Right atrium auricular region (tissue), 2 donors: ENCODE measurements around the gene CD300LB. TPM values are rescaled to one million over a fixed set of nuclear protein-coding genes. Genes with fewer than 3 reads are reported as not detected.
"Not testable (repeated sequence)": the region's sequence is repeated elsewhere in the genome, so short reads cannot be mapped to it uniquely, and the experiment has no call there.

Experiments
- DNase-seq: peaks from one replicate; pipeline ENCODE4 v3.0.0-alpha.2; 2019; ENCODE audit warnings: low spot score
- H3K27ac ChIP-seq, 2 donors: fragments of 200-600 bp; sonication (generic); 1 replicate in 1 of 2; 2 replicates in 1 of 2; pipeline ENCODE4 v1.5.1; 2016 to 2019
- H3K27me3 ChIP-seq, 2 donors: fragments of 200-600 bp; sonication (generic); one replicate each; pipeline versions ENCODE4 v1.5.1 to v1.6.0; 2017 to 2019
- H3K36me3 ChIP-seq: fragments of 200-600 bp; sonication (generic); one replicate; pipeline ENCODE4 v1.5.1; 2016
- H3K4me1 ChIP-seq, 2 donors: fragments of 200-600 bp; sonication (generic); one replicate each; pipeline versions ENCODE4 v1.5.1 to v1.6.0; 2017 to 2019
- H3K4me3 ChIP-seq, 2 donors: fragments of 200-600 bp; sonication (generic); 1 replicate in 1 of 2; 2 replicates in 1 of 2; pipeline ENCODE4 v1.5.1; 2017 to 2019; ENCODE audit warnings: mild to moderate bottlenecking in 1 of 2, moderate library complexity in 1 of 2
- H3K9me3 ChIP-seq, 2 donors: fragments of 200-600 bp; sonication (generic); one replicate each; pipeline ENCODE4 v1.5.1; 2019
- total RNA-seq, 2 donors: library from RNA; depleted of rRNA; stranded (reverse); fragments of >200 nt; gene quantifications; one replicate each; pipeline ENCODE4 v1.1.0, GENCODE V29; 2016
- TF ChIP-seq, protein P1 (sequence below), 2 donors: fragments of 200-600 bp; sonication (generic); IDR thresholded peaks; one replicate each; pipeline ENCODE4 v1.5.1; 2019; ENCODE audit warnings: antibody characterized with exemption in 2 of 2

Gene CD300LB
- total RNA-seq, 2 donors from 2014 or later, result 0.31 TPM; not detected in 1

- Histone ChIP-seq H3K9me3 (no peaks in the 10 kb centered on the region), H3K36me3 (no peaks in the 10 kb centered on the region), H3K4me1 (no peaks in the 10 kb centered on the region), H3K4me3 (no peak overlapping the region), H3K27ac (no peak overlapping the region), H3K27me3 (no peaks in the 10 kb centered on the region)
- DNase-seq, result no peak
- TF ChIP-seq, protein P1, sequence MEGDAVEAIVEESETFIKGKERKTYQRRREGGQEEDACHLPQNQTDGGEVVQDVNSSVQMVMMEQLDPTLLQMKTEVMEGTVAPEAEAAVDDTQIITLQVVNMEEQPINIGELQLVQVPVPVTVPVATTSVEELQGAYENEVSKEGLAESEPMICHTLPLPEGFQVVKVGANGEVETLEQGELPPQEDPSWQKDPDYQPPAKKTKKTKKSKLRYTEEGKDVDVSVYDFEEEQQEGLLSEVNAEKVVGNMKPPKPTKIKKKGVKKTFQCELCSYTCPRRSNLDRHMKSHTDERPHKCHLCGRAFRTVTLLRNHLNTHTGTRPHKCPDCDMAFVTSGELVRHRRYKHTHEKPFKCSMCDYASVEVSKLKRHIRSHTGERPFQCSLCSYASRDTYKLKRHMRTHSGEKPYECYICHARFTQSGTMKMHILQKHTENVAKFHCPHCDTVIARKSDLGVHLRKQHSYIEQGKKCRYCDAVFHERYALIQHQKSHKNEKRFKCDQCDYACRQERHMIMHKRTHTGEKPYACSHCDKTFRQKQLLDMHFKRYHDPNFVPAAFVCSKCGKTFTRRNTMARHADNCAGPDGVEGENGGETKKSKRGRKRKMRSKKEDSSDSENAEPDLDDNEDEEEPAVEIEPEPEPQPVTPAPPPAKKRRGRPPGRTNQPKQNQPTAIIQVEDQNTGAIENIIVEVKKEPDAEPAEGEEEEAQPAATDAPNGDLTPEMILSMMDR (IDR thresholded peaks at IDR 0.05), result no peak
These were observed 33.9 kb upstream of the CD300LB start for GRCh38 chr17:74565126-74565525.

GRCh38 chr17:74563358-74563757 lies 32.1 kb upstream of the CD300LB start:
- H3K27me3 ChIP-seq, result no peaks in the 10 kb centered on the region
- no peaks in the 10 kb centered on the region for H3K4me1 ChIP-seq
- DNase-seq, result no peak
- TF ChIP-seq, protein P1 (IDR thresholded peaks at IDR 0.05), result no peak
- H3K9me3 ChIP-seq, result no peaks in the 10 kb centered on the region
- no peaks in the 10 kb centered on the region for H3K36me3 ChIP-seq
- no peak overlapping the region for H3K4me3 ChIP-seq
- no peak overlapping the region for H3K27ac ChIP-seq

GRCh38 chr17:74561586-74561985 lies 30.3 kb upstream of the CD300LB start:
- no peaks in the 10 kb centered on the region for H3K9me3 ChIP-seq
- H3K27ac ChIP-seq, result no peak overlapping the region
- H3K27me3 ChIP-seq, result no peaks in the 10 kb centered on the region
- DNase-seq, result no peak
- no peaks in the 10 kb centered on the region for H3K36me3 ChIP-seq
- H3K4me3 ChIP-seq, result no peak overlapping the region
- TF ChIP-seq, protein P1 (IDR thresholded peaks at IDR 0.05), result no peak
- H3K4me1 ChIP-seq, result no peaks in the 10 kb centered on the region

- no peaks in the 10 kb centered on the region for H3K9me3 ChIP-seq
- no peaks in the 10 kb centered on the region for H3K4me1 ChIP-seq
- no peak for DNase-seq
- no peaks in the 10 kb centered on the region for H3K36me3 ChIP-seq
- TF ChIP-seq, protein P1 (IDR thresholded peaks at IDR 0.05), result no peak
- H3K27me3 ChIP-seq, result no peaks in the 10 kb centered on the region
- H3K4me3 ChIP-seq, result no peak overlapping the region
- no peak overlapping the region for H3K27ac ChIP-seq
These were observed 27.7 kb upstream of the CD300LB start for GRCh38 chr17:74558882-74559519.

DNA sequence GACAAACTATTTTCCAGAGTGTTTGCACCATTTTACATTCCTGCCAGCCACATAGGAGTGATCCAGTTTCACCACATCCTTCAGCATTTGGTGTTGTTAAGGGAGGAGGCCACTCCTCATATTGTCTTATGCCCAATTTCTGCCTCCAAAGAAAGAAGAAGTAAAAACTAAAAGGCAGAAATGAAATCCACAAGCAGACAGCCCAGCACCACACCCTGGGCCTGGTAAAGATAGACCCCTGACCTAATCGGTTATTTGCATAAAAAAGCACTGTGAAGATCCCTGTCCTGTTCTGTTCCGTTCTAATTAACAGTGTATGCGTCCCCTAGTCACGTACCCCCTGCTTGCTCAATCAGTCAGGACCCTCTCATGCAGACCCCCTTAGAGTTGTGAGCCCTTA lies 27.1 kb upstream of the CD300LB start:
- H3K36me3 ChIP-seq, H3K4me3 ChIP-seq, DNase-seq, H3K4me1 ChIP-seq, H3K9me3 ChIP-seq, H3K27me3 ChIP-seq, H3K27ac ChIP-seq: not testable (repeated sequence)

GRCh38 chr17:74555427-74555940 lies 24.2 kb upstream of the CD300LB start:
- TF ChIP-seq, protein P1 (IDR thresholded peaks at IDR 0.05), result no peak
- H3K4me3 ChIP-seq, result no peak overlapping the region
- H3K27ac ChIP-seq, result no peak overlapping the region

More at GRCh38 chr17:74555427-74555940, 24.2 kb upstream of the CD300LB start:
- no peaks in the 10 kb centered on the region for H3K36me3 ChIP-seq
- no peaks in the 10 kb centered on the region for H3K27me3 ChIP-seq
- DNase-seq, result no peak
- H3K4me1 ChIP-seq, result no peaks in the 10 kb centered on the region
- no peaks in the 10 kb centered on the region for H3K9me3 ChIP-seq
